NCI-H2081 treated with DMSO at 0.1 percent for 48 hours (cell line): ENCODE measurements around the gene SCLT1.

Source experiments
- DNase-seq: peaks from one replicate; lab custom pipeline; 2025; lab: John Stamatoyannopoulos, UW

SCLT1 gene

DNA sequence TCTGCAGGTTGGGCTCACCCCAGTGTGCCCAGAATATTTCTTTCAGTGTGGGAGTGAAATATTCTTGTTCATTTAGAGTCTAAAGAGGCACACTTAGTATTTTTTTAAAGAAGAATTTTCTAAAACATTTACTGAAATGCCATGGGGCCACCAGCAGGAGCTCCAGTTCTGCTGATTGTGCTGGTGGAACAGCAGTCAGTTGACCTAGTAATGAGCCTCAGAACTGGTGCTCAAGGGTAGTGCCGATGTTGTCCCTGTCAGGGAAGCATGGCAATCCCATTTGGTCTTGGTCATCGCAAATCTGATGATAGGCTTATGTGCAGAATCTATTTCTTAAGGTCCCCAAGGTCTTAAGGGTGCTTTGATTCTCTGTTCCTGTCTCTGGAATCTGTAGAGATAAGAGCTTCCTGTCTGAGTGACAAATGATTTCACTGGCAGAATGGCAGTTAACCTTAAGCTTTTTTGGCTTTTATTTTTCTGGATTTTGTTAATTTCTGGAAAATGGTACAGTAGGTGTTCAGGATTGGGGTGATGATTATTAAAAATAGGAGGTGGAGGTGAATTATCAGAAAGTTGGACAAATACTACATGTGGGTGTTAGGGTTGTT lies 252.5 kb downstream of the SCLT1 start:
- DNase-seq, result no peak

DNA sequence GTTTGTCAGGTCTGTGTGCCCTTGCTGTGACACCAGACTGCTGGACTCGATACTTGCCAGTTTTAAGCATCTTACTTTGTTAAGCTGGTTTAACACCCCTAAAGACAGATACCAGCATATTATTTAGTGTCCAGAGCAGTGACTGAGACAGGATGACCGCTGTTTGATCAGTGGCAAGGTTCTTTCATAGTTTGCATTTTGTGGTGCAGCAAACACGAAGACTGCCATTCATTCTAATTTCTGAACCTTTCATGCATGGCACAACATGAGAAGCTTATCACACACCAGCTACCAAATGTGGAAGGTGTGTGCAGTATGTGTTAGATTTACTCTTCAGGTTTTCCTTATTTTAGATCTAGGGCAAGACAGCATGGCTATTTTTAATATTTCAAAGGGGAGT lies 255.7 kb downstream of the SCLT1 start:
- DNase-seq, result no peak

DNA sequence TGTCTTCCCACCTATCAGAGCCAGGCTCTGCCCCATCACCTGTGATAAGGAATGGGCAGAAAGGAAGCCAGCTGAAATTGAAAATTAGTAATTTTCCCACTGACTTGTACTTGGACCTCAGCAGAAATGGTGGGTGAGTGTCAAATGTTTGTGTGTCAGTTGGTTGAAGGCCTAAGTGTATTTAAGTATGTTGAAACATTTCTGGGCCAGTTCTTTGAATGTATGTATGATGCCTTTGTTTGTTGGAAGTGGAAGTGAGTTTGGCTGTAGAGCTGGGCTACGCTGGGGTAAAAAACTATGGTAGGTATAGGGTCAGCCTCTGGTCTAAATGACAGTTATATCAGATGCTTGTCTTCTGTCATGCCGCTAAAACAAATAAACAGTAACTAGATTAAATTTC lies 256.1 kb downstream of the SCLT1 start:
- DNase-seq, result no peak

DNA sequence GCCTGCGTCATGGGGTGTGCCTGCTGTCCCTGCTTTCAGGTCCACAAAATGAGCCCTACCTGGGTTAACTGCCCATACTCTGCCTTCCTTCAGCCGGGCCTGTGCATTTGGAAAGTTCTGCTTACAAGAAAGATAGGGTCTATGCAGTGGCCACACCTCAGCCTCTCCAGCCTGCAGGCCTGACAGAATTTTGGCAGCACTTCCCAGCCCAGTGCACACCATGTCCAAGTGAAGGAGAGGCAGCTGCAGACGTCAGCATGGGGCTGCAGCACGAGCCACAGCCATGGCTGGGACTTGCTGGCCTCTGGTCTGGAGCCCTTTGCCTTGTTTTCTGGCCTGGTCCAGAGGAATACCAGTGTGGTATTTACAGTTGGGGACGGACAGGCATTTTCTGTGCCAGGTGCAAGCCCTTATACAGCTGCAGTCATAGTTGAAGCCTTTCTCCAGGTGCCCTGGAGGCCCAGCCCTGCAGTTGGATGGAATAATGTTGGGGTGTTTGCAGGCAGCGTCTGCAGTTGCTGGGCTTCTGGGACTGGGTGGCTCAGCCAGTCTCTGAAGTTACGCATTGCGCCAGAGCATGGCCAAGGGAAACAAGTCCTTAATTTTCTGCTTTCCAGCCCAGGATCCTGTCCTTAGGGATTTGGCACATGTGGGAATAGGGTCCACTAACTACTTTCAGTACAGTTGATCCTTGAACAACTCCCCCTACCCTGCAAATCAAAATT lies 257.7 kb downstream of the SCLT1 start:
- DNase-seq, result no peak
